GM12874 (cell line): Measurements from ENCODE around the gene TRAPPC3.
A peak's percentile ranks its signal among the peaks of the same experiment; 100 is the strongest.

Experiments used
- CTCF ChIP-seq: IDR thresholded peaks from 2 replicates; pipeline ENCODE4 v1.5.1; 2011; ENCODE audit warnings: low read depth, mild to moderate bottlenecking, control low read depth, low read length, moderate library complexity; ENCODE audit not compliant: insufficient read depth

Gene TRAPPC3

GRCh38 chr1:36162680-36163239 is 13.5 kb upstream of the TRAPPC3 start:
- no peak for TF ChIP-seq CTCF

GRCh38 chr1:36161641-36162531 is 12.6 kb upstream of the TRAPPC3 start:
- no peak for TF ChIP-seq CTCF

GRCh38 chr1:36160949-36161485 is 11.7 kb upstream of the TRAPPC3 start:
- peak; percentile 31; the same call in 1 of the 2 replicates for TF ChIP-seq CTCF

GRCh38 chr1:36160388-36160948 is 11.2 kb upstream of the TRAPPC3 start:
- no peak for TF ChIP-seq CTCF

- TF ChIP-seq CTCF, result no peak
Measured at GRCh38 chr1:36159614-36160387, 10.5 kb upstream of the TRAPPC3 start.

- TF ChIP-seq CTCF, result no peak
Measured at GRCh38 chr1:36157973-36158826, 8.9 kb upstream of the TRAPPC3 start.
